Panc1 (cell line): Measurements from ENCODE around the gene GFRA1. TPM values are rescaled to one million over a fixed set of nuclear protein-coding genes. Genes with fewer than 3 reads are reported as not detected.

Experiments used
- ATAC-seq: fragments of 200-7000 bp; cut with Tn5 transposase; 2 replicates; pipeline ENCODE4 v1.9.1; 2020; ENCODE audit warnings: mild to moderate bottlenecking, moderate library complexity
- BruUV-seq: library from RNA; stranded (reverse); fragments of 400-500 nt; replicated peaks from 2 replicates; lab custom pipeline; 2021; lab: Mats Ljungman, UMichigan
- CTCF ChIA-PET: fragments of 300-600 bp; sonication (Branson Sonifier 250); formaldehyde crosslinking; loops from one replicate; lab custom pipeline; 2022; ENCODE audit warnings: antibody characterized with exemption; lab: Charles Lee
- POLR2A ChIA-PET: fragments of 300-600 bp; sonication (Branson Sonifier 250); formaldehyde crosslinking; loops from one replicate; lab custom pipeline; 2022; ENCODE audit warnings: antibody characterized with exemption; lab: Charles Lee
- DNase-seq: peaks from one replicate; pipeline ENCODE4 v3.0.0-alpha.2; 2010; ENCODE audit warnings: low read depth, low spot score
- H3K27ac ChIP-seq: 2 replicates; pipeline ENCODE4 v1.5.1; 2011; ENCODE audit warnings: mild to moderate bottlenecking, low read length, inconsistent platforms
- H3K27me3 ChIP-seq: fragments of 200-500 bp; sonication (Bioruptor generic); 2 replicates; pipeline ENCODE4 v1.6.0; 2014; ENCODE audit warnings: low read length, inconsistent platforms; ENCODE audit not compliant: control insufficient read depth, insufficient read depth
- H3K36me3 ChIP-seq: fragments of 200-500 bp; sonication (Bioruptor generic); 2 replicates; pipeline ENCODE4 v1.5.1; 2014; ENCODE audit warnings: inconsistent platforms, mild to moderate bottlenecking, low read length, moderate library complexity; ENCODE audit not compliant: control insufficient read depth, insufficient read depth
- H3K4me1 ChIP-seq: 2 replicates; pipeline ENCODE4 v1.5.1; 2011; ENCODE audit warnings: inconsistent platforms, mild to moderate bottlenecking, low read length, moderate library complexity; ENCODE audit not compliant: control insufficient read depth, insufficient read depth
- H3K4me3 ChIP-seq, 2 experiments: 2 replicates each; pipeline ENCODE4 v1.5.1; 2011 to 2012; ENCODE audit warnings: low read depth in 2 of 2, low read length in 2 of 2, mild to moderate bottlenecking in 2 of 2, inconsistent platforms in 1 of 2, moderate library complexity in 1 of 2
- H3K9me3 ChIP-seq: fragments of 200-500 bp; sonication (Bioruptor generic); 2 replicates; pipeline ENCODE4 v1.5.1; 2014; ENCODE audit warnings: low read depth, mild to moderate bottlenecking, inconsistent platforms, low read length, moderate library complexity; ENCODE audit not compliant: control insufficient read depth, insufficient read depth
- POLR2AphosphoS5 ChIP-seq: IDR thresholded peaks from 2 replicates; pipeline ENCODE4 v1.6.1; 2012; ENCODE audit warnings: mild to moderate bottlenecking, low read depth, low read length, moderate library complexity
- SIN3A ChIP-seq: IDR thresholded peaks from 2 replicates; pipeline ENCODE4 v1.6.1; 2012; ENCODE audit warnings: low read depth, mild to moderate bottlenecking, low read length, moderate library complexity, borderline replicate concordance; ENCODE audit not compliant: insufficient read depth
- TCF7L2 ChIP-seq: IDR thresholded peaks from 2 replicates; pipeline ENCODE4 v1.6.1; 2011; ENCODE audit warnings: mild to moderate bottlenecking, low read depth, low read length, inconsistent platforms
- in situ Hi-C: cut with HindIII; loops from 2 replicates; pipeline ENCODE4 v1.10.0; 2016; ENCODE audit warnings: low sequenced_read_pairs, low pct_unique_long_range_greater_than_20kb
- intact Hi-C: fragments of 100-400 bp; cut with micrococcal nuclease; formaldehyde crosslinking; loops from one replicate; pipeline ENCODE4 v1.10.0; 2022; ENCODE audit not compliant: unreplicated experiment
- total RNA-seq: library from RNA; stranded (reverse); gene quantifications from one replicate; pipeline ENCODE4 v1.2.1, GENCODE V29; 2021; ENCODE audit not compliant: unreplicated experiment
- TF ChIP-seq, protein P1 (sequence below), 2 experiments: IDR thresholded peaks; 2 replicates each; pipeline ENCODE4 v1.6.1; 2011 to 2012; ENCODE audit warnings: low read depth in 2 of 2, control low read depth in 1 of 2, low read length in 1 of 2, mild to moderate bottlenecking in 1 of 2, moderate library complexity in 1 of 2; ENCODE audit not compliant: insufficient read depth in 1 of 2
- TF ChIP-seq, protein P2 (sequence below): fragments of 450-650 bp; IDR thresholded peaks from 2 replicates; pipeline ENCODE4 v1.5.1; 2017; ENCODE audit warnings: mild to moderate bottlenecking

GFRA1 gene
- total RNA-seq, 1 experiment from 2014 or later, result 0.10 TPM

DNA sequence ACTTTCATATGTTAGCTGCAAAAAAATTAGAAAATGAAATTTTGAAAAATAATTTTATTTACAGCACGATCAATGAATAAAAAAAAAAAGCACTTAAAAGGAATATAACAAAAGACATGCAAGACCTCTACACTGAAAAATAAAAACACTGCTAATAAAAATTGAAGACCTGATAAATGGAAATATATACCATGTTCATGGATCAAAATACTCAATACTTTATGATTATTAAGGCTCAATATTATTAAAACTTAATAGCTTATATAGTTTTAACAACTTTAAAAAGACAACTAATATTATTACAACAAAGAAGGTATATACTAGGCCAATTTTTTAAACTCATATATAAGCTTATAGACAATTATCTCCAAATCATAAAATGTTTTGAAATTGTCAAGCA, 143.0 kb downstream of the GFRA1 start:
- no TSS peak for BruUV-seq
- Histone ChIP-seq H3K36me3 (no peaks in the 10 kb centered on the region), H3K4me3 (no peak overlapping the region), H3K27ac (no peak overlapping the region), H3K9me3 (0 out of 2 replicates have a peak, but pooled peaks cover 2% of the 10 kb centered on the region), H3K4me1 (no peaks in the 10 kb centered on the region), H3K27me3 (0 out of 2 replicates have a peak, but pooled peaks cover 2% of the 10 kb centered on the region)
- DNase-seq, result no peak
- CTCF ChIA-PET, result no interaction called here
- TF ChIP-seq POLR2AphosphoS5 (no peak), SIN3A (no peak), TCF7L2 (no peak)
- TF ChIP-seq, protein P1, sequence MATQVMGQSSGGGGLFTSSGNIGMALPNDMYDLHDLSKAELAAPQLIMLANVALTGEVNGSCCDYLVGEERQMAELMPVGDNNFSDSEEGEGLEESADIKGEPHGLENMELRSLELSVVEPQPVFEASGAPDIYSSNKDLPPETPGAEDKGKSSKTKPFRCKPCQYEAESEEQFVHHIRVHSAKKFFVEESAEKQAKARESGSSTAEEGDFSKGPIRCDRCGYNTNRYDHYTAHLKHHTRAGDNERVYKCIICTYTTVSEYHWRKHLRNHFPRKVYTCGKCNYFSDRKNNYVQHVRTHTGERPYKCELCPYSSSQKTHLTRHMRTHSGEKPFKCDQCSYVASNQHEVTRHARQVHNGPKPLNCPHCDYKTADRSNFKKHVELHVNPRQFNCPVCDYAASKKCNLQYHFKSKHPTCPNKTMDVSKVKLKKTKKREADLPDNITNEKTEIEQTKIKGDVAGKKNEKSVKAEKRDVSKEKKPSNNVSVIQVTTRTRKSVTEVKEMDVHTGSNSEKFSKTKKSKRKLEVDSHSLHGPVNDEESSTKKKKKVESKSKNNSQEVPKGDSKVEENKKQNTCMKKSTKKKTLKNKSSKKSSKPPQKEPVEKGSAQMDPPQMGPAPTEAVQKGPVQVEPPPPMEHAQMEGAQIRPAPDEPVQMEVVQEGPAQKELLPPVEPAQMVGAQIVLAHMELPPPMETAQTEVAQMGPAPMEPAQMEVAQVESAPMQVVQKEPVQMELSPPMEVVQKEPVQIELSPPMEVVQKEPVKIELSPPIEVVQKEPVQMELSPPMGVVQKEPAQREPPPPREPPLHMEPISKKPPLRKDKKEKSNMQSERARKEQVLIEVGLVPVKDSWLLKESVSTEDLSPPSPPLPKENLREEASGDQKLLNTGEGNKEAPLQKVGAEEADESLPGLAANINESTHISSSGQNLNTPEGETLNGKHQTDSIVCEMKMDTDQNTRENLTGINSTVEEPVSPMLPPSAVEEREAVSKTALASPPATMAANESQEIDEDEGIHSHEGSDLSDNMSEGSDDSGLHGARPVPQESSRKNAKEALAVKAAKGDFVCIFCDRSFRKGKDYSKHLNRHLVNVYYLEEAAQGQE (IDR thresholded peaks at IDR 0.05; ENCODE audit: insufficient read depth in 1 of 2, low read depth in 2 of 2, low read length in 1 of 2), result no peak
- TF ChIP-seq, protein P2, sequence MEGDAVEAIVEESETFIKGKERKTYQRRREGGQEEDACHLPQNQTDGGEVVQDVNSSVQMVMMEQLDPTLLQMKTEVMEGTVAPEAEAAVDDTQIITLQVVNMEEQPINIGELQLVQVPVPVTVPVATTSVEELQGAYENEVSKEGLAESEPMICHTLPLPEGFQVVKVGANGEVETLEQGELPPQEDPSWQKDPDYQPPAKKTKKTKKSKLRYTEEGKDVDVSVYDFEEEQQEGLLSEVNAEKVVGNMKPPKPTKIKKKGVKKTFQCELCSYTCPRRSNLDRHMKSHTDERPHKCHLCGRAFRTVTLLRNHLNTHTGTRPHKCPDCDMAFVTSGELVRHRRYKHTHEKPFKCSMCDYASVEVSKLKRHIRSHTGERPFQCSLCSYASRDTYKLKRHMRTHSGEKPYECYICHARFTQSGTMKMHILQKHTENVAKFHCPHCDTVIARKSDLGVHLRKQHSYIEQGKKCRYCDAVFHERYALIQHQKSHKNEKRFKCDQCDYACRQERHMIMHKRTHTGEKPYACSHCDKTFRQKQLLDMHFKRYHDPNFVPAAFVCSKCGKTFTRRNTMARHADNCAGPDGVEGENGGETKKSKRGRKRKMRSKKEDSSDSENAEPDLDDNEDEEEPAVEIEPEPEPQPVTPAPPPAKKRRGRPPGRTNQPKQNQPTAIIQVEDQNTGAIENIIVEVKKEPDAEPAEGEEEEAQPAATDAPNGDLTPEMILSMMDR, result no peak
- ATAC-seq, result no peak
- in situ Hi-C loops, result no loop called here
- POLR2A ChIA-PET, result interaction anchor here (0.6 to 0.7 kb wide), 2 partner anchors 9 to 63 kb away, joined by 3 to 7 read pairs; no protein-coding TSS in a partner anchor
- intact Hi-C loops, result no loop called here

DNA sequence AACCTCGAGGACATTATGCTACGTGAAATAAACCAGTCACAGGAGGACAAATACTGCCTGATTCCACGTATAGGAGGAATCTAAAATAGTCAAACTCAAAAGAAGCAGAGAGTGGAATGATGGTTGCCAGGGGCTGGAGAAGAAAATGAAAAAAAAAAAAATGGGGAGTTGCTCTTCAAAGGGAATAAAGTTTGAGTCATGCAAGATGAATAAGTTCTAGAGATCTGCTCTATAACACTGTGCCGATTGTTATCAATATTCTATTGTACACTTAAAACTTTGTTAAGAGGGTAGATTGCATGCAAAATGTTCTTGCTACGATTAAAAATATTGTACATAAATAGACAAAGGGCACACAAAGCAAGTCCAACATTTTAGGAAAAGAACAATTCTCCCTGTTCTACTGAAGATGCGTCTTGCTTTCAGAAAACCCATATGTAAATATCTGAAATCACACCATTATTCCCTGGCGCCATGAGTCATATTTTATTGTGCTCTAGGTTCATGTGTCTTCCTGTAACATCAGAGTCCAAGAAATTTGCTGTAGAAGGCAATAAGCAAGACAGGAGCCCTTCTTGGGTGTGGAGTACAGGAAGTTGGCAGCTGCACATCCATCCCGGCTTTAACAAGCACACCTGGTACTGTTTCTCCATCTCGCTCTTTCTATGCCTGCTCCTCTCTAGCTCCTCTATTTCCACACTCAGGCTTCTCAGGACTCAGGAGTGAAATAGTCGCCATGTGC, 145.9 kb downstream of the GFRA1 start:
- TF ChIP-seq POLR2AphosphoS5 (no peak), SIN3A (no peak), TCF7L2 (no peak)
- TF ChIP-seq, protein P2, result no peak
- TF ChIP-seq, protein P1 (IDR thresholded peaks at IDR 0.05; ENCODE audit: insufficient read depth in 1 of 2, low read depth in 2 of 2, low read length in 1 of 2), result no peak
- no TSS peak for BruUV-seq
- Histone ChIP-seq H3K36me3 (no peaks in the 10 kb centered on the region), H3K27me3 (0 out of 2 replicates have a peak, but pooled peaks cover 2% of the 10 kb centered on the region), H3K9me3 (0 out of 2 replicates have a peak, but pooled peaks cover 2% of the 10 kb centered on the region), H3K4me1 (no peaks in the 10 kb centered on the region), H3K4me3 (no peak overlapping the region), H3K27ac (no peak overlapping the region)
- ChIA-PET CTCF (no interaction called here), POLR2A (no interaction called here)
- DNase-seq (no peak), ATAC-seq (no peak)
- in situ Hi-C loops (no loop called here), intact Hi-C loops (no loop called here)
